ENCODE results near the gene PDZK1IP1. TPM values are rescaled to one million over a fixed set of nuclear protein-coding genes. Genes with fewer than 3 reads are reported as not detected.
A peak's percentile ranks its signal among the peaks of the same experiment; 100 is the strongest.

PDZK1IP1 gene
- total and polyA plus RNA-seq, 8 donors: 0.88 to 54.0 (median 1.3) TPM

- Histone ChIP-seq H3K4me3 (no peak overlapping the region), H3K36me3 (no peaks in the 10 kb centered on the region), H3K27me3 (peaks cover 0 to 11% of the 10 kb centered on the region in 2 donors), H3K4me1 (peaks cover 0 to 13% of the 10 kb centered on the region in 2 donors), H3K27ac (no peak overlapping the region), H3K9me3 (no peaks in the 10 kb centered on the region)
- ATAC-seq: peak; percentile 77
- DNase-seq: peak in 2 of 4 donors; percentile 60 to 70
- TF ChIP-seq CTCF (IDR thresholded peaks at IDR 0.05): peak; percentile 83 to 98
- intact Hi-C loops (cut with DNase I): no loop called here
Measured at GRCh38 chr1:47175227-47175934, 14.5 kb downstream of the PDZK1IP1 start.

GRCh38 chr1:47174656-47175020 lies 15.2 kb downstream of the PDZK1IP1 start:
- Histone ChIP-seq H3K27me3 (peaks cover 0 to 7% of the 10 kb centered on the region in 2 donors), H3K36me3 (no peaks in the 10 kb centered on the region), H3K27ac (no peak overlapping the region), H3K9me3 (no peaks in the 10 kb centered on the region), H3K4me3 (no peak overlapping the region), H3K4me1 (peaks cover 0 to 6% of the 10 kb centered on the region in 2 donors)
- intact Hi-C loops (cut with DNase I): no loop called here
- DNase-seq (peak in 2 of 4 donors; percentile 43 to 65), ATAC-seq (no peak)
- TF ChIP-seq CTCF (IDR thresholded peaks at IDR 0.05): no peak

- H3K27me3 ChIP-seq: peaks cover 0 to 7% of the 10 kb centered on the region in 2 donors
- DNase-seq (no peak), ATAC-seq (no peak)
- no peak overlapping the region for H3K27ac ChIP-seq
- H3K9me3 ChIP-seq: no peaks in the 10 kb centered on the region
- no peaks in the 10 kb centered on the region for H3K36me3 ChIP-seq
- H3K4me1 ChIP-seq: no peaks in the 10 kb centered on the region
- intact Hi-C loops (cut with DNase I): no loop called here
- no peak overlapping the region for H3K4me3 ChIP-seq
- no peak for TF ChIP-seq CTCF (IDR thresholded peaks at IDR 0.05)
Measured at GRCh38 chr1:47172782-47173181, 17.1 kb downstream of the PDZK1IP1 start.

GRCh38 chr1:47164552-47164951 lies 25.3 kb downstream of the PDZK1IP1 start:
- H3K27me3 ChIP-seq: no peaks in the 10 kb centered on the region
- TF ChIP-seq CTCF (IDR thresholded peaks at IDR 0.05): no peak
- no peaks in the 10 kb centered on the region for H3K4me1 ChIP-seq
- H3K36me3 ChIP-seq: no peaks in the 10 kb centered on the region
- DNase-seq (no peak), ATAC-seq (no peak)
- H3K27ac ChIP-seq: no peak overlapping the region
- intact Hi-C loops (cut with DNase I): no loop called here
- H3K4me3 ChIP-seq: no peak overlapping the region
- H3K9me3 ChIP-seq: peaks cover 0 to 4% of the 10 kb centered on the region in 2 donors

GRCh38 chr1:47161298-47162040 lies 28.4 kb downstream of the PDZK1IP1 start:
- H3K4me1 ChIP-seq: no peaks in the 10 kb centered on the region
- intact Hi-C loops (cut with DNase I): no loop called here
- no peak overlapping the region for H3K27ac ChIP-seq
- ATAC-seq: no peak
- no peaks in the 10 kb centered on the region for H3K27me3 ChIP-seq
- no peak for DNase-seq
- H3K9me3 ChIP-seq: peaks cover 0 to 4% of the 10 kb centered on the region in 2 donors
- TF ChIP-seq CTCF (IDR thresholded peaks at IDR 0.05): no peak
- no peaks in the 10 kb centered on the region for H3K36me3 ChIP-seq
- no peak overlapping the region for H3K4me3 ChIP-seq
